Measurements from ENCODE around the gene FRS3.

FRS3 gene

DNA sequence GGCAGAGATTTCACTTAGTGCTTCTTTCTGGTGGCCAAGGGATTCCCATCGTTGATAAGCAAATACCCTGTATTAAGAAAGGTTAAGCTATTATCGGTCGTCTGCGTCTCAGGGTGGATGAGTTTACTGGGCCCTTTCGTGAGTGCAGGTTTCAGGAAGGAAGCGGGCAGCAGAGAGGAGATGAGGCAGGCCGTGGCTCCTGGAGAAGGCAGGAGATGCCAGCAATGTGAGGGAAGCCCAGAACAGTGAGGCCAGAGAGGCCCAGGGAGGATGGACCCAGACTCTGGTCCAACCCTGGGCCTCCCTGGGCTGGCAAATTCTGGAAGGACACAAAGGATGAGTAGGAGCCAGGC, 55.5 kb downstream of the FRS3 start:
- peak overlapping the region; percentile 35 for H3K4me3 ChIP-seq (ENCODE audit: low read depth, low read length)
- TF ChIP-seq, protein P1, sequence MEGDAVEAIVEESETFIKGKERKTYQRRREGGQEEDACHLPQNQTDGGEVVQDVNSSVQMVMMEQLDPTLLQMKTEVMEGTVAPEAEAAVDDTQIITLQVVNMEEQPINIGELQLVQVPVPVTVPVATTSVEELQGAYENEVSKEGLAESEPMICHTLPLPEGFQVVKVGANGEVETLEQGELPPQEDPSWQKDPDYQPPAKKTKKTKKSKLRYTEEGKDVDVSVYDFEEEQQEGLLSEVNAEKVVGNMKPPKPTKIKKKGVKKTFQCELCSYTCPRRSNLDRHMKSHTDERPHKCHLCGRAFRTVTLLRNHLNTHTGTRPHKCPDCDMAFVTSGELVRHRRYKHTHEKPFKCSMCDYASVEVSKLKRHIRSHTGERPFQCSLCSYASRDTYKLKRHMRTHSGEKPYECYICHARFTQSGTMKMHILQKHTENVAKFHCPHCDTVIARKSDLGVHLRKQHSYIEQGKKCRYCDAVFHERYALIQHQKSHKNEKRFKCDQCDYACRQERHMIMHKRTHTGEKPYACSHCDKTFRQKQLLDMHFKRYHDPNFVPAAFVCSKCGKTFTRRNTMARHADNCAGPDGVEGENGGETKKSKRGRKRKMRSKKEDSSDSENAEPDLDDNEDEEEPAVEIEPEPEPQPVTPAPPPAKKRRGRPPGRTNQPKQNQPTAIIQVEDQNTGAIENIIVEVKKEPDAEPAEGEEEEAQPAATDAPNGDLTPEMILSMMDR (IDR thresholded peaks at IDR 0.05; ENCODE audit: borderline replicate concordance, insufficient read depth, low read depth, low read length), result no peak

GRCh38 chr6:41723530-41724227, 56.0 kb downstream of the FRS3 start:
- H3K4me3 ChIP-seq (ENCODE audit: low read depth, low read length), result peak overlapping the region; percentile 35
- TF ChIP-seq, protein P1 (IDR thresholded peaks at IDR 0.05; ENCODE audit: borderline replicate concordance, insufficient read depth, low read depth, low read length), result no peak

- H3K4me3 ChIP-seq (ENCODE audit: low read depth, low read length), result peak overlapping the region; percentile 35
- TF ChIP-seq, protein P1 (IDR thresholded peaks at IDR 0.05; ENCODE audit: borderline replicate concordance, insufficient read depth, low read depth, low read length), result no peak
Observed at GRCh38 chr6:41722969-41723529, 56.7 kb downstream of the FRS3 start.

GRCh38 chr6:41721414-41721813, 58.3 kb downstream of the FRS3 start:
- H3K4me3 ChIP-seq (ENCODE audit: low read depth, low read length), result no peak overlapping the region
- TF ChIP-seq, protein P1 (IDR thresholded peaks at IDR 0.05; ENCODE audit: borderline replicate concordance, insufficient read depth, low read depth, low read length), result no peak

DNA sequence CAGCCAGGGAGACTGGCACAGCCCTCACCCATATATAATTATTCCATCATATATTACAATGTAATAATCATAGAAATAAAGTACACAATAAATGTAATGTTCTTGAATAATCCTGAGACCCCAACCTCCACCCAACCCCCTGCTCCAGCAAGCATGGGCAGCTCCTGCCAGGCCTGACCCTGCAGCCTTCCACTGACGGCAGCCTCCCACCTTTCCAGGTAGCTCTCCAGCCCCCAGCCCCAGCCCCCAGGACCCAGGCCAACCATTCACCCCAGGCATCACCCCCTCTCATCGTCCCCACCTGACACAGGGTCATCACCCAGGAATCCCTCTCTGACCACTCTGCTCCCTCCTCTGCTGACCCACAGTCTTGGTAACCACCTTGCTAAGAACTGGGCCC, 58.9 kb downstream of the FRS3 start:
- no peak overlapping the region for H3K4me3 ChIP-seq (ENCODE audit: low read depth, low read length)
- TF ChIP-seq, protein P1 (IDR thresholded peaks at IDR 0.05; ENCODE audit: borderline replicate concordance, insufficient read depth, low read depth, low read length), result no peak

GRCh38 chr6:41720262-41720620, 59.5 kb downstream of the FRS3 start:
- H3K4me3 ChIP-seq (ENCODE audit: low read depth, low read length), result no peak overlapping the region
- TF ChIP-seq, protein P1 (IDR thresholded peaks at IDR 0.05; ENCODE audit: borderline replicate concordance, insufficient read depth, low read depth, low read length), result no peak
